WI38 (cell line): ENCODE measurements around the gene GLT1D1.

Source experiments
- H3K4me3 ChIP-seq: 2 replicates; pipeline ENCODE4 v1.5.1; 2011; ENCODE audit warnings: low read depth, mild to moderate bottlenecking, control low read depth, low read length
- TF ChIP-seq, protein P1 (sequence below): IDR thresholded peaks from 2 replicates; pipeline ENCODE4 v1.5.1; 2012; ENCODE audit warnings: low read depth, mild to moderate bottlenecking, control low read depth, low read length

The GLT1D1 gene

DNA sequence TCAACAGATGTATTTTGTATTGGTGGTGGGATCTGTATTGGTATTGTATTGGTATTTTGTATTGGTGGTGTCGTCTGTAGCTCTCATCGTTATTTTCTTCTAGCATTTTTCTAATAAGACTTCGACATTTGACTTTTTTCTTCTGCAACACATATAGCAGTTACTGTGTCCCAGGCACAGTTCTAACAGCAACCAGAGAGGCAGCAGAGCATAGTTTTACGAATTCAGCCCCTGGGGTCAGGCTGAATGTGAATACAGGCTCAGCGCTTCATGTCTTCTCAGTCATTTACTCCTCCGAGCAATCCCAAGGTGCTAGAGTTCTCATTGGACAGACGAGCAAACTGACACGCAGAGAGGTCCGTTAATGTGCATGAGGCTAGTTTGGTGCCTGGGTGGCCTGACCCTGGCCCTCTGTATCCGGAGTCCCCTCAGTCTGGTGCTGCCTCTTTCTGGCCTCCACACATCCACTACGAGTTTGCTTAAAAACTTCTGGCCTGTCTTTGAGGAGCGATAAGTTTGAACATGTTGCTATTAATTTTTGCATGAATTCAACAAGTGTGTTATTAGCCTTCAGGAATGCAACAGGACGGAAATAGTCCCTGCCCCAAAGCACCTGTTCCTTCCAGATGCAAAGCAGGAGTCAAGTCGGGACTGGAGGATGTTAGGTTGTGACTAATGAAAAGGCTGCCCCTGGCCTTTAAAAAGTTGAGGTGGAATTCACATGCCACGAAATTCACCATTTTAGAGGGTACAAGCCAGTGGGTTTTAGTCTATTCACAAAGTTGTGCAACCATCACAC, 87.0 kb downstream of the GLT1D1 start:
- H3K4me3 ChIP-seq = no peak overlapping the region

DNA sequence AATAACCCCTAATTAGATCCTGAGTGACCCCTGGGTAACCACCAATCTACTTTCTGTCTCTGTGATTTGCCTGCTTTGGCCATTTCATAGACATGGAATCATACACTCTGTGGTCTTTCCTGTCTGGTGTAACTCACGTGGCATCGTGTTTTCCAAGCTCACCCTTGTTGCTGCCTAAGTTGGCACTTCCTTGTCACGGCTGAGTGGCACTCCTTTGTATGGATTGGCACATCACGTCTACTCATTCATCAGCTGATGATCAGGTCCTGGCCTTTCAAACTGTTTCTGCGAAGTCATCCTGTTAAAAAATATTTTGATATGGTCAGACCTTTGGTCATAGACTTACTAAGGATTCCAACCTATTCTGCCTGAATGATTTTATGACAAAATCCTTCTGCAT, 87.7 kb downstream of the GLT1D1 start:
- no peak overlapping the region for H3K4me3 ChIP-seq
- TF ChIP-seq, protein P1, sequence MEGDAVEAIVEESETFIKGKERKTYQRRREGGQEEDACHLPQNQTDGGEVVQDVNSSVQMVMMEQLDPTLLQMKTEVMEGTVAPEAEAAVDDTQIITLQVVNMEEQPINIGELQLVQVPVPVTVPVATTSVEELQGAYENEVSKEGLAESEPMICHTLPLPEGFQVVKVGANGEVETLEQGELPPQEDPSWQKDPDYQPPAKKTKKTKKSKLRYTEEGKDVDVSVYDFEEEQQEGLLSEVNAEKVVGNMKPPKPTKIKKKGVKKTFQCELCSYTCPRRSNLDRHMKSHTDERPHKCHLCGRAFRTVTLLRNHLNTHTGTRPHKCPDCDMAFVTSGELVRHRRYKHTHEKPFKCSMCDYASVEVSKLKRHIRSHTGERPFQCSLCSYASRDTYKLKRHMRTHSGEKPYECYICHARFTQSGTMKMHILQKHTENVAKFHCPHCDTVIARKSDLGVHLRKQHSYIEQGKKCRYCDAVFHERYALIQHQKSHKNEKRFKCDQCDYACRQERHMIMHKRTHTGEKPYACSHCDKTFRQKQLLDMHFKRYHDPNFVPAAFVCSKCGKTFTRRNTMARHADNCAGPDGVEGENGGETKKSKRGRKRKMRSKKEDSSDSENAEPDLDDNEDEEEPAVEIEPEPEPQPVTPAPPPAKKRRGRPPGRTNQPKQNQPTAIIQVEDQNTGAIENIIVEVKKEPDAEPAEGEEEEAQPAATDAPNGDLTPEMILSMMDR = no peak

More for the DNA sequence above, 87.0 kb downstream of the GLT1D1 start:
- TF ChIP-seq, protein P1 = no peak

DNA sequence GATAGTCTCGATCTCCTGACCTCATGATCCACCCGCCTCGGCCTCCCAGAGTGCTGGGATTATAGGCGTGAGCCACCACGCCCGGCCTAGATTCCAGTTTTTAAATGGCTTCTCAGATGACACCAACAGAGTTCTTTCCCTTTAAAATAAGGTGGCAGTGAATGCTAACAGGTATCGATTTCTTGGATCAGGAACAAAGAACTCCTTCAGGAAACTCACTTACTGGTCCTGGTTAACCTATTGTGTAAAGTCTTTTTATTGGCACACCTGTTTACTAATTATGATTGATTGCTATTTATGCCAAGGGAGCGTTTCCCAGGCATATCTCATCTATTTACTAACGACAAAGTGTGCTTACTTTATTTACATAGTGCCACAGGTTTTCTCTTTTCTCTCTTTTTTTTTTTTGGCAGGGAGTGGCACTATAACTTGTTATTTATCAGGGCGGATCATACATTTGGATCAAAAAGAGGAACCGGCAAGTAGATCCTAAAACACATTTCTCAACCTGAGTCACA, 89.7 kb downstream of the GLT1D1 start:
- no peak overlapping the region for H3K4me3 ChIP-seq
- TF ChIP-seq, protein P1 = no peak

DNA sequence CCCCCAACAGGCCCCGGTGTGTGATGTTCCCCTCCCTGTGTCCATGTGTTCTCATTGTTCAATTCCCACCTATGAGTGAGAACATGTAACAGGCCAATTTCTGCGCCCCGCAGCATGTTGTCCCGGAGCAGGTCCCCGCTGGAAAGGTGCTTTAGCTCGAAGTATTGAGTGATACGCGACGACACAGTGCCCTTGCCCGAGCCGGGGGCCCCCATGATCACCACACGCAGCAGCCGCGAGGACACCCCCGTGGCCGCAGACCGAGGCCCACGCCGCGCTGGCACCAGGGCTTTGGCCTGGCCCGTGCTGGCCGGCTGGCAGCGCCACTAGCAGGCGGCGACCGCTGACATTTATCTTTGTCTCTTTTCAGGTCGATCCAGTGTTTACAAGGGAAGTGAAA, 91.7 kb downstream of the GLT1D1 start:
- H3K4me3 ChIP-seq = no peak overlapping the region
- TF ChIP-seq, protein P1 = no peak

DNA sequence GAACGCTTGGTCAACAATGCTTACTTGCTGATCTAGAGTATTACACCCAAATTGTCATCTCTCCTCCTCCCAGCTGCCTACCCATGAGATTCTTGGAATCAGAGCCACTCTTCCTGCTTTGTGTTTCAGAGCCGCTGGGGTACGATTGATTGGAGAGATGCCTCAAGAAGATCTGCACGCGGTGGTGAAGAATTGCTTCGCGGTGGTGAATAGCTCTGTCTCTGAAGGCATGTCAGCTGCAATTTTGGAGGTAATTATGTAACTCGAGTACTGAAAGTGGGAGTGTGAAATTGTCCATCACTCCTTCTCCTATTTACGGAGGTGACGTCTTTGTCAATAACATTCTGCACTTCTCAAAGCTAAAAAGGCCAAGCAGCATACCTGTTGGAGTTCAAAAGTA, 93.9 kb downstream of the GLT1D1 start:
- TF ChIP-seq, protein P1 = no peak

DNA sequence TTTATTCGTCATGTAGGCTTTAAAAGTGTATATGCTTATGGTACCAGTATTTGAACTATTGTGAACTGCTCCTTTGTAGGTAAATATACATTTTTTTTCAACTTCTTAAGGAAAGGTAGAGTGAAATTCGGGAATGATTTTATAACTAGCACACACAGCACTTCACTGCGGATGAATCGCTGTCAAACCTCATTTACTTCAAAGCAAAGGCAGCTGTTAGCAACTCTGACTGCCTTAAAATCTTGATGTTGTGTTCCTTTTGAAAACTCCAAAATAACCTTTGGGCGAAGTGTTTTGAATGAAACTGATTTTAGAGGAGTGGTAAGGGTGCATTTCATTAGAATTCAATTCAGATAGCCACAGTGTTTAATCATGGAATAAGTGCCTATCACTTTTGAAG, 95.8 kb downstream of the GLT1D1 start:
- H3K4me3 ChIP-seq = no peak overlapping the region
- TF ChIP-seq, protein P1 = no peak

More for the DNA sequence above, 93.9 kb downstream of the GLT1D1 start:
- H3K4me3 ChIP-seq = no peak overlapping the region

DNA sequence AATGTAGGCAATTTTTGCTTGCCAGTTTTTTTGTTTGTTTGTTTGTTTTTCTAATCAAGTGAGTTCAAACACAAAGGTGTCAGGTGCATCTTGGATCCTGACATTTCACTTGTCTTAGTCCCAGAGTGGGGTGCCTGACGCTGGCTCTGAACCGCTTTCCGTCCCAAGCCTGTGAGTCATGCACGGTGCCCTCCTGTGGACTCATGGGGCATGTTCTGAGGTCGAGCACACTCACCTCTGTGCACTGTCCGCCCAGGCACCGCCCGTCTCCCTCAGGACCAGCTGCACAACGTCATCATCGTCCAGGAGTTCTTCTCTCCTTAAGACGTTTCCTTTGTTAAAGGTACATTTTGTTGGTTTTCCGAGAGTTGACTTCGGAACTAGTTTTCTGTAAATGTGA, 98.2 kb downstream of the GLT1D1 start:
- H3K4me3 ChIP-seq = no peak overlapping the region
- TF ChIP-seq, protein P1 = no peak
